Measurements from ENCODE around the gene SORCS2. TPM values are rescaled to one million over a fixed set of nuclear protein-coding genes. Genes with fewer than 3 reads are reported as not detected.
A peak's percentile ranks its signal among the peaks of the same experiment; 100 is the strongest.

Gene SORCS2
- total and polyA plus RNA-seq, 2 of the 13 experiments (the other 11 are each of a cell fraction or from before 2014, with no cell fraction given), result 0.82 to 1.0 TPM

DNA sequence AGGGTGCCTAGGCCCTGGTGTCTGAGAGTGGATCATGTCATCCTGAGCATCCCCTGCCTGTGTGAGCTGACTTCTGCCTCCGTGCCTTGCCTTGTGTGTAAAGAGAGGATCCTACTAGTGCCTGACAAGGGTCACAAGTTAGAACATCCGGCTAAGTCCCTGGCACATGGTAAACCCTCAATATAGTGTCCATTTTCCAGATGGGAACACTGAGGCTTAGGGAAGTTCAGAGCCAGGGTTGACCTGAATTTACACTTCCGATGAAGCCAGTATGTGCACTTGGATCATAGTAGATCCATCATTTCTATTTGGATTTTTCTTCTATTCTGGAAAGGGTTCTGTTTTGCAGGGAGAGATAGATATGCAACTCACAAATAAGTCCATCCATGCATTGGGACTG, 254.9 kb downstream of the SORCS2 start:
- Histone ChIP-seq H4K20me1 (ENCODE audit: insufficient read depth, low read length) (no peaks in the 10 kb centered on the region), H3K27me3 (ENCODE audit: control insufficient read depth in 1 of 2, insufficient read depth in 2 of 2, low read length in 2 of 2) (peaks cover 0 to 10% of the 10 kb centered on the region in 2 experiments; a peak in 3 of 5 replicates), H2AFZ (ENCODE audit: low read length) (no peak overlapping the region), H3K9ac (ENCODE audit: insufficient read depth, low read depth, low read length) (no peak overlapping the region), H3K4me2 (ENCODE audit: low read depth, low read length) (no peak overlapping the region), H3K4me3 (replicated peaks in 1 of 3; ENCODE audit: insufficient read depth in 1 of 3, low read depth in 2 of 3, low read length in 3 of 3) (no peak overlapping the region), H3K36me3 (replicated peaks in 1 of 2; ENCODE audit: control insufficient read depth in 1 of 2, insufficient read depth in 2 of 2, low read length in 2 of 2) (no peaks in the 10 kb centered on the region), H3K4me1 (ENCODE audit: insufficient read depth, low read length) (no peaks in the 10 kb centered on the region; the same call in 1 of the 2 replicates), H3K79me2 (ENCODE audit: insufficient read depth, low read length) (no peaks in the 10 kb centered on the region), H3K27ac (ENCODE audit: extremely low read length, insufficient read depth, low read length) (no peak overlapping the region), H3K9me3 (ENCODE audit: low read length) (no peaks in the 10 kb centered on the region)
- no peak for DNase-seq (ENCODE audit: low spot score)
- BruUV-seq (replicated peaks), result no TSS peak
- intact Hi-C loops (cut with micrococcal nuclease; ENCODE audit: unreplicated experiment) (no loop called here), in situ Hi-C loops (cut with HindIII; ENCODE audit: extremely low pct_ligation_motif_present, low pct_unique_long_range_greater_than_20kb) (no loop called here)
- FAIRE-seq, result no peak
- TF ChIP-seq CERS6 (CRISPR knock-in tag; IDR thresholded peaks at IDR 0.05) (no peak), NCOA2 (CRISPR knock-in tag; IDR thresholded peaks at IDR 0.05) (no peak), ZNF629 (CRISPR knock-in tag; conservative IDR thresholded peaks at IDR 0.05) (peak; percentile 76), ZNF841 (CRISPR knock-in tag; IDR thresholded peaks at IDR 0.05; ENCODE audit: borderline replicate concordance) (no peak), HNRNPH1 (optimal IDR thresholded peaks at IDR 0.05; ENCODE audit: low read depth, low read length) (no peak), MAZ (IDR thresholded peaks at IDR 0.05; ENCODE audit: borderline replicate concordance, low read depth, low read length) (no peak), MAZ (CRISPR knock-in tag; IDR thresholded peaks at IDR 0.05; ENCODE audit: low read depth) (no peak), ZNF460 (CRISPR knock-in tag; IDR thresholded peaks at IDR 0.05; ENCODE audit: borderline replicate concordance) (no peak), XBP1 (CRISPR knock-in tag; IDR thresholded peaks at IDR 0.05) (no peak)
- TF ChIP-seq, protein P1, sequence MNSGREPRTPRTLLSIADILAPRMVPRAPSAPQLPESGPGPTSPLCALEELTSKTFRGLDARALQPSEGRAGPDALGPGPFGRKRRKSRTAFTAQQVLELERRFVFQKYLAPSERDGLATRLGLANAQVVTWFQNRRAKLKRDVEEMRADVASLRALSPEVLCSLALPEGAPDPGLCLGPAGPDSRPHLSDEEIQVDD (CRISPR knock-in tag; IDR thresholded peaks at IDR 0.05; ENCODE audit: borderline replicate concordance), result no peak
- no peak for ATAC-seq
- WGBS (ENCODE audit: low lambda C conversion rate), result 39% methylated on average over 3 of the region's 3 CpGs
- ChIA-PET POLR2A (no interaction called here), CTCF (ENCODE audit: low intra/inter-chr PET ratio, low total read pairs) (no interaction called here)
